ENCODE data around the gene PIANP.

The PIANP gene

GRCh38 chr12:6692888-6693287 lies 7.7 kb downstream of the PIANP start:
- Histone ChIP-seq H3K27ac (no peak overlapping the region), H3K9me3 (ENCODE audit: low read depth, low read length) (no peaks in the 10 kb centered on the region), H3K9ac (ENCODE audit: insufficient read length) (no peak overlapping the region), H3K4me3 (no peak overlapping the region), H3K36me3 (ENCODE audit: insufficient read depth, low read length) (no peaks in the 10 kb centered on the region)
- no peak for DNase-seq (ENCODE audit: low read depth, low spot score)
- TF ChIP-seq FOXP2 (optimal IDR thresholded peaks at IDR 0.05; ENCODE audit: control extremely low read depth, extremely low read length, insufficient read depth), result no peak
- TF ChIP-seq POLR2AphosphoS5 (IDR thresholded peaks at IDR 0.05; ENCODE audit: borderline replicate concordance, low read depth, low read length), result no peak
- no peak for TF ChIP-seq EZH2 (IDR thresholded peaks at IDR 0.05)

GRCh38 chr12:6691473-6691872 lies 9.1 kb downstream of the PIANP start:
- TF ChIP-seq POLR2AphosphoS5 (IDR thresholded peaks at IDR 0.05; ENCODE audit: borderline replicate concordance, low read depth, low read length) (no peak), FOXP2 (optimal IDR thresholded peaks at IDR 0.05; ENCODE audit: control extremely low read depth, extremely low read length, insufficient read depth) (no peak), EZH2 (IDR thresholded peaks at IDR 0.05) (no peak)
- H3K36me3 ChIP-seq (ENCODE audit: insufficient read depth, low read length), result no peaks in the 10 kb centered on the region
- no peak overlapping the region for H3K9ac ChIP-seq (ENCODE audit: insufficient read length)
- H3K4me3 ChIP-seq, result no peak overlapping the region
- no peaks in the 10 kb centered on the region for H3K9me3 ChIP-seq (ENCODE audit: low read depth, low read length)
- H3K27ac ChIP-seq, result peak overlapping the region; percentile 58
- DNase-seq (ENCODE audit: low read depth, low spot score), result no peak

GRCh38 chr12:6688999-6689882 lies 11.4 kb downstream of the PIANP start, which contains the start of gene ZNF384:
TSS of gene ZNF384 (minus strand) at chr12:6689375. CDS start at chr12:6679520, 9,855 bp downstream.
- Histone ChIP-seq H3K4me3 (peak within 1 kb of the TSS; percentile 91), H3K9ac (ENCODE audit: insufficient read length) (peak within 1 kb of the TSS; percentile 98), H3K27ac (peak within 1 kb of the TSS; percentile 96), H3K9me3 (ENCODE audit: low read depth, low read length) (no peaks in the 10 kb centered on the region), H3K36me3 (ENCODE audit: insufficient read depth, low read length) (peaks cover 4% of the 10 kb centered on the region; the same call in 1 of the 2 replicates)
- peak; percentile 95 for DNase-seq (ENCODE audit: low read depth, low spot score)
- TF ChIP-seq EZH2 (IDR thresholded peaks at IDR 0.05) (no peak), POLR2AphosphoS5 (IDR thresholded peaks at IDR 0.05; ENCODE audit: borderline replicate concordance, low read depth, low read length) (peak; percentile 69), FOXP2 (optimal IDR thresholded peaks at IDR 0.05; ENCODE audit: control extremely low read depth, extremely low read length, insufficient read depth) (peak; percentile 94)

- peaks cover 10% of the 10 kb centered on the region; the same call in 1 of the 2 replicates for H3K36me3 ChIP-seq (ENCODE audit: insufficient read depth, low read length)
- H3K4me3 ChIP-seq, result peak overlapping the region; percentile 91
- no peaks in the 10 kb centered on the region for H3K9me3 ChIP-seq (ENCODE audit: low read depth, low read length)
- no peak for TF ChIP-seq POLR2AphosphoS5 (IDR thresholded peaks at IDR 0.05; ENCODE audit: borderline replicate concordance, low read depth, low read length)
- no peak for TF ChIP-seq EZH2 (IDR thresholded peaks at IDR 0.05)
- no peak for TF ChIP-seq FOXP2 (optimal IDR thresholded peaks at IDR 0.05; ENCODE audit: control extremely low read depth, extremely low read length, insufficient read depth)
- peak overlapping the region; percentile 98 for H3K9ac ChIP-seq (ENCODE audit: insufficient read length)
- no peak for DNase-seq (ENCODE audit: low read depth, low spot score)
- peak overlapping the region; percentile 96 for H3K27ac ChIP-seq
These were observed 12.0 kb downstream of the PIANP start for GRCh38 chr12:6688543-6688998.

- no peak for DNase-seq (ENCODE audit: low read depth, low spot score)
- Histone ChIP-seq H3K36me3 (ENCODE audit: insufficient read depth, low read length) (peaks cover 22% of the 10 kb centered on the region), H3K4me3 (no peak overlapping the region)
These were observed 14.8 kb downstream of the PIANP start for GRCh38 chr12:6685814-6686213.

GRCh38 chr12:6684609-6685008 lies 16.0 kb downstream of the PIANP start:
- no peak for TF ChIP-seq FOXP2 (optimal IDR thresholded peaks at IDR 0.05; ENCODE audit: control extremely low read depth, extremely low read length, insufficient read depth)
- no peak for TF ChIP-seq POLR2AphosphoS5 (IDR thresholded peaks at IDR 0.05; ENCODE audit: borderline replicate concordance, low read depth, low read length)
- TF ChIP-seq EZH2 (IDR thresholded peaks at IDR 0.05), result no peak
- Histone ChIP-seq H3K9me3 (ENCODE audit: low read depth, low read length) (no peaks in the 10 kb centered on the region), H3K4me3 (no peak overlapping the region), H3K36me3 (ENCODE audit: insufficient read depth, low read length) (peaks cover 34% of the 10 kb centered on the region), H3K9ac (ENCODE audit: insufficient read length) (no peak overlapping the region), H3K27ac (no peak overlapping the region)
- no peak for DNase-seq (ENCODE audit: low read depth, low spot score)

More at GRCh38 chr12:6685814-6686213, 14.8 kb downstream of the PIANP start:
- no peak overlapping the region for H3K9ac ChIP-seq (ENCODE audit: insufficient read length)
- H3K9me3 ChIP-seq (ENCODE audit: low read depth, low read length), result no peaks in the 10 kb centered on the region
- no peak overlapping the region for H3K27ac ChIP-seq
- TF ChIP-seq FOXP2 (optimal IDR thresholded peaks at IDR 0.05; ENCODE audit: control extremely low read depth, extremely low read length, insufficient read depth), result no peak
- no peak for TF ChIP-seq EZH2 (IDR thresholded peaks at IDR 0.05)
- TF ChIP-seq POLR2AphosphoS5 (IDR thresholded peaks at IDR 0.05; ENCODE audit: borderline replicate concordance, low read depth, low read length), result no peak

- Histone ChIP-seq H3K9me3 (ENCODE audit: low read depth, low read length) (no peaks in the 10 kb centered on the region), H3K36me3 (ENCODE audit: insufficient read depth, low read length) (peaks cover 91% of the 10 kb centered on the region)
- DNase-seq (ENCODE audit: low read depth, low spot score), result no peak
These were observed 23.7 kb downstream of the PIANP start for GRCh38 chr12:6676962-6677361.

GRCh38 chr12:6672143-6672542 lies 28.5 kb downstream of the PIANP start:
- Histone ChIP-seq H3K9ac (ENCODE audit: insufficient read length) (no peak overlapping the region), H3K9me3 (ENCODE audit: low read depth, low read length) (no peaks in the 10 kb centered on the region), H3K27ac (no peak overlapping the region), H3K36me3 (ENCODE audit: insufficient read depth, low read length) (peaks cover 99% of the 10 kb centered on the region), H3K4me3 (no peak overlapping the region)
- no peak for DNase-seq (ENCODE audit: low read depth, low spot score)
- no peak for TF ChIP-seq FOXP2 (optimal IDR thresholded peaks at IDR 0.05; ENCODE audit: control extremely low read depth, extremely low read length, insufficient read depth)
- no peak for TF ChIP-seq EZH2 (IDR thresholded peaks at IDR 0.05)
- TF ChIP-seq POLR2AphosphoS5 (IDR thresholded peaks at IDR 0.05; ENCODE audit: borderline replicate concordance, low read depth, low read length), result no peak

More at GRCh38 chr12:6676962-6677361, 23.7 kb downstream of the PIANP start:
- Histone ChIP-seq H3K27ac (no peak overlapping the region), H3K4me3 (no peak overlapping the region), H3K9ac (ENCODE audit: insufficient read length) (no peak overlapping the region)
- no peak for TF ChIP-seq FOXP2 (optimal IDR thresholded peaks at IDR 0.05; ENCODE audit: control extremely low read depth, extremely low read length, insufficient read depth)
- TF ChIP-seq POLR2AphosphoS5 (IDR thresholded peaks at IDR 0.05; ENCODE audit: borderline replicate concordance, low read depth, low read length), result no peak
- TF ChIP-seq EZH2 (IDR thresholded peaks at IDR 0.05), result no peak

Measured in SK-N-MC (cell line).